ENCODE measurements around the gene RAPGEF6. TPM values are rescaled to one million over a fixed set of nuclear protein-coding genes. Genes with fewer than 3 reads are reported as not detected.

The RAPGEF6 gene
- total RNA-seq, 1 experiment from 2014 or later = 9.7 TPM

- no peak for ATAC-seq
These were observed 241.5 kb downstream of the RAPGEF6 start for GRCh38 chr5:131393498-131393968.

DNA sequence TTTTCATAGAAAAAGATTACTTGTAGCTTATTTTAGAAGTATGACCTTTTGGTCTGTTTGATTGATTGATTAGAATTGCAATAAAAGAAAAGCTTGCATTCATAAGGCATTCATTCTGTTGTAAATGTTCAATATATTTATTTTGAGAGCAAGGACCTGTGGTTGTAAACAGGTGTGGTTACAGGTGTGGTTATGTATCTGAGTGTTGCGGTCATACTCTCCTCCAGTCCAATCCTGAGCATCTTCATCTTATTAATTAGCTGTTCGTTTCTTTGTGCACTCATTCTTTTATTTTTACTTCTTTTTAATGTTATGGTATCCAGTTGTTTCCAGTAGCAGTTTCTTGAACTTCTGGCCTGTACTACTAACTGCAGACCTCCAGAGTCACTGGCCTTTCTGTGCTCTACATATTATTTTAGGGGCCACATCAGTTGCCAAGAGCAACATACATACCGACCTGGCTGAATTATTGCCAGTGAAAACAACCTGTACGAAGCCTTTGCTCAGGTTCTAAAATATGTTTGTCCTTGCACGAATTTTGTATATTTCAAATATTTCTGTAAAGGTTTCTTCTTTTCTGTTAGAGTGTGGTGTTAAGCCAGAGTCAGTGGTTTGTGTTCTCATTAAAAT, 242.4 kb downstream of the RAPGEF6 start:
- ChIA-PET POLR2A (ENCODE audit: unreplicated experiment) (no interaction called here), CTCF (no interaction called here)
- no peaks in the 10 kb centered on the region for H3K9me3 ChIP-seq (ENCODE audit: low read length)
- no peak overlapping the region for H3K27ac ChIP-seq (ENCODE audit: low read length)
- H3K4me3 ChIP-seq (ENCODE audit: low read length) = no peak overlapping the region
- TF ChIP-seq EZH2phosphoT487 (IDR thresholded peaks at IDR 0.05; ENCODE audit: borderline replicate concordance, low read length) = no peak
- no peak for TF ChIP-seq CTCF (conservative IDR thresholded peaks at IDR 0.05; ENCODE audit: low read depth, low read length)
- TF ChIP-seq EZH2 (IDR thresholded peaks at IDR 0.05; ENCODE audit: low read length, unreplicated experiment) = no peak
- no peak for ATAC-seq
- H3K4me2 ChIP-seq (ENCODE audit: low read length) = no peak overlapping the region
- no peak for DNase-seq
- H3K9me2 ChIP-seq (replicated peaks; ENCODE audit: low read length) = no peaks in the 10 kb centered on the region
- peaks cover 9% of the 10 kb centered on the region; the same call in 1 of the 2 replicates for H3K36me3 ChIP-seq (ENCODE audit: low read depth, low read length)
- H3K79me2 ChIP-seq (ENCODE audit: low read length) = no peaks in the 10 kb centered on the region
- intact Hi-C loops (cut with micrococcal nuclease) = no loop called here
- no TSS peak for BruUV-seq (replicated peaks)
- no peaks in the 10 kb centered on the region for H3F3A ChIP-seq (ENCODE audit: low read length, unreplicated experiment)
- no peaks in the 10 kb centered on the region for H3K4me1 ChIP-seq (ENCODE audit: insufficient read depth, low read length)
- no peak overlapping the region for H2AFZ ChIP-seq (ENCODE audit: low read length)
- H4K20me1 ChIP-seq (ENCODE audit: low read length) = no peaks in the 10 kb centered on the region
- H3K27me3 ChIP-seq (ENCODE audit: low read length) = no peaks in the 10 kb centered on the region
- H3K9ac ChIP-seq (ENCODE audit: low read length) = no peak overlapping the region

More at GRCh38 chr5:131393498-131393968, 241.5 kb downstream of the RAPGEF6 start:
- no peaks in the 10 kb centered on the region for H3K9me3 ChIP-seq (ENCODE audit: low read length)
- CTCF ChIA-PET = no interaction called here
- no peak overlapping the region for H3K4me3 ChIP-seq (ENCODE audit: low read length)
- H3K36me3 ChIP-seq (ENCODE audit: low read depth, low read length) = peaks cover 9% of the 10 kb centered on the region; the same call in 1 of the 2 replicates
- intact Hi-C loops (cut with micrococcal nuclease) = no loop called here
- no peaks in the 10 kb centered on the region for H3K27me3 ChIP-seq (ENCODE audit: low read length)
- no peak overlapping the region for H3K9ac ChIP-seq (ENCODE audit: low read length)
- BruUV-seq (replicated peaks) = TSS peak; percentile 21
- H3K4me2 ChIP-seq (ENCODE audit: low read length) = no peak overlapping the region
- no peaks in the 10 kb centered on the region for H3K4me1 ChIP-seq (ENCODE audit: insufficient read depth, low read length)
- no peak for DNase-seq
- POLR2A ChIA-PET (ENCODE audit: unreplicated experiment) = no interaction called here
- no peaks in the 10 kb centered on the region for H3K79me2 ChIP-seq (ENCODE audit: low read length)
- H2AFZ ChIP-seq (ENCODE audit: low read length) = no peak overlapping the region
- no peak overlapping the region for H3K27ac ChIP-seq (ENCODE audit: low read length)
- TF ChIP-seq EZH2 (IDR thresholded peaks at IDR 0.05; ENCODE audit: low read length, unreplicated experiment) = no peak
- no peak for TF ChIP-seq CTCF (conservative IDR thresholded peaks at IDR 0.05; ENCODE audit: low read depth, low read length)
- TF ChIP-seq EZH2phosphoT487 (IDR thresholded peaks at IDR 0.05; ENCODE audit: borderline replicate concordance, low read length) = no peak
- H3K9me2 ChIP-seq (replicated peaks; ENCODE audit: low read length) = no peaks in the 10 kb centered on the region
- no peaks in the 10 kb centered on the region for H3F3A ChIP-seq (ENCODE audit: low read length, unreplicated experiment)
- H4K20me1 ChIP-seq (ENCODE audit: low read length) = no peaks in the 10 kb centered on the region

DNA sequence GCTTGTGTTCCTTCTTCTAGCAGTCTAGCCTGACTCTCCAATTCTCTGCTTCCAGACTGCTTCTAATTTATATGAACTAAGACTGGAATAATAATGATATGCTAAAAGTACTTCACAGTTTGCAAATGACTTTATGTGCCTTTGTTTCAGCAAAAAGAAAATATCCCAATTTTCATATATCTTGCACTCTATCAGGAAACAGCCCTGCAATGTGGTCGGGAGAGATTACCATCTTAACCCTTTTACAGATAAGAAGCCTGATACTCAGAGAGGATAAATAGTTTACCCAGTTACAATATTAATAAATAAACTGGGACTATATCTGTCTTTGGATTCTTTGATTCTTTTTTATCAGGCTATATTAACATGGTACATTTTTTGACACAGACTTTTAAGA, 245.2 kb downstream of the RAPGEF6 start:
- no peak for TF ChIP-seq CTCF (conservative IDR thresholded peaks at IDR 0.05; ENCODE audit: low read depth, low read length)
- TF ChIP-seq EZH2phosphoT487 (IDR thresholded peaks at IDR 0.05; ENCODE audit: borderline replicate concordance, low read length) = no peak
- TF ChIP-seq EZH2 (IDR thresholded peaks at IDR 0.05; ENCODE audit: low read length, unreplicated experiment) = no peak
- H3K4me3 ChIP-seq (ENCODE audit: low read length) = no peak overlapping the region
- H3K79me2 ChIP-seq (ENCODE audit: low read length) = no peaks in the 10 kb centered on the region
- H4K20me1 ChIP-seq (ENCODE audit: low read length) = no peaks in the 10 kb centered on the region
- intact Hi-C loops (cut with micrococcal nuclease) = loop anchor here (10.0 kb wide), 1 partner anchor 225 kb away; the partner anchor contains the start of gene HINT1
- ATAC-seq (no peak), DNase-seq (no peak)
- peaks cover 8% of the 10 kb centered on the region; the same call in 1 of the 2 replicates for H3K4me1 ChIP-seq (ENCODE audit: insufficient read depth, low read length)
- no peaks in the 10 kb centered on the region for H3F3A ChIP-seq (ENCODE audit: low read length, unreplicated experiment)
- CTCF ChIA-PET = no interaction called here
- POLR2A ChIA-PET (ENCODE audit: unreplicated experiment) = no interaction called here
- no peak overlapping the region for H3K9ac ChIP-seq (ENCODE audit: low read length)
- no peaks in the 10 kb centered on the region for H3K9me3 ChIP-seq (ENCODE audit: low read length)
- no peak overlapping the region for H3K27ac ChIP-seq (ENCODE audit: low read length)
- no TSS peak for BruUV-seq (replicated peaks)
- peaks cover 12% of the 10 kb centered on the region for H3K36me3 ChIP-seq (ENCODE audit: low read depth, low read length)
- no peak overlapping the region for H3K4me2 ChIP-seq (ENCODE audit: low read length)
- H3K9me2 ChIP-seq (replicated peaks; ENCODE audit: low read length) = no peaks in the 10 kb centered on the region
- H2AFZ ChIP-seq (ENCODE audit: low read length) = no peak overlapping the region
- H3K27me3 ChIP-seq (ENCODE audit: low read length) = no peaks in the 10 kb centered on the region
